HEK293T (cell line): ENCODE data around the gene LCP2.

ENCODE experiments used
- CTCF ChIA-PET: fragments of 350-600 bp; formaldehyde crosslinking; extraction: SDS; loops from one replicate; lab custom pipeline; 2021; ENCODE audit warnings: antibody characterized with exemption, inconsistent platforms; lab: Yijun Ruan, JAX
- POLR2A ChIA-PET: fragments of 350-600 bp; formaldehyde crosslinking; extraction: SDS; loops from one replicate; lab custom pipeline; 2020; ENCODE audit warnings: antibody characterized with exemption, inconsistent platforms; lab: Yijun Ruan, JAX
- DNase-seq: peaks from one replicate; pipeline ENCODE4 v3.0.0; 2012; ENCODE audit warnings: mixed read lengths; ENCODE audit errors: extremely low spot score
- ARNT ChIP-seq: fragments of 450-650 bp; IDR thresholded peaks from 2 replicates; pipeline ENCODE4 v1.6.1; 2017; ENCODE audit warnings: mild to moderate bottlenecking
- BHLHE40 ChIP-seq: fragments of 450-650 bp; IDR thresholded peaks from 2 replicates; pipeline ENCODE4 v1.6.1; 2016; ENCODE audit warnings: mild to moderate bottlenecking, moderate library complexity, borderline replicate concordance
- CTBP1 ChIP-seq: fragments of 450-650 bp; IDR thresholded peaks from 2 replicates; pipeline ENCODE4 v1.6.1; 2016; ENCODE audit warnings: borderline replicate concordance
- ELF4 ChIP-seq: fragments of 450-650 bp; IDR thresholded peaks from 2 replicates; pipeline ENCODE4 v1.6.1; 2017; ENCODE audit warnings: antibody characterized with exemption
- FOXA1 ChIP-seq: fragments of 450-650 bp; IDR thresholded peaks from 2 replicates; pipeline ENCODE4 v1.6.1; 2016; ENCODE audit warnings: mild to moderate bottlenecking
- FOXK2 ChIP-seq: fragments of 450-650 bp; IDR thresholded peaks from 2 replicates; pipeline ENCODE4 v1.6.1; 2016; ENCODE audit warnings: mild to moderate bottlenecking
- FOXM1 ChIP-seq: fragments of 450-650 bp; IDR thresholded peaks from 2 replicates; pipeline ENCODE4 v1.6.1; 2017; ENCODE audit warnings: mild to moderate bottlenecking, borderline replicate concordance
- HDGF ChIP-seq: fragments of 450-650 bp; IDR thresholded peaks from 2 replicates; pipeline ENCODE4 v1.6.1; 2017; ENCODE audit warnings: antibody characterized with exemption, borderline replicate concordance
- L3MBTL2 ChIP-seq: fragments of 450-650 bp; conservative IDR thresholded peaks from 2 replicates; pipeline ENCODE4 v1.6.1; 2016; ENCODE audit warnings: mild to moderate bottlenecking
- LEF1 ChIP-seq: fragments of 450-650 bp; IDR thresholded peaks from 2 replicates; pipeline ENCODE4 v1.6.1; 2017; ENCODE audit warnings: mild to moderate bottlenecking, borderline replicate concordance
- NFRKB ChIP-seq: fragments of 450-650 bp; IDR thresholded peaks from 2 replicates; pipeline ENCODE4 v1.6.1; 2016; ENCODE audit warnings: mild to moderate bottlenecking, moderate library complexity
- PKNOX1 ChIP-seq: fragments of 450-650 bp; IDR thresholded peaks from 2 replicates; pipeline ENCODE4 v1.6.1; 2016
- SP1 ChIP-seq: fragments of 450-650 bp; IDR thresholded peaks from 2 replicates; pipeline ENCODE4 v1.6.1; 2017
- SUZ12 ChIP-seq: fragments of 450-650 bp; IDR thresholded peaks from 2 replicates; pipeline ENCODE4 v1.6.1; 2016; ENCODE audit warnings: mild to moderate bottlenecking
- TARDBP ChIP-seq: fragments of 450-650 bp; IDR thresholded peaks from 2 replicates; pipeline ENCODE4 v1.6.1; 2016
- ZNF384 ChIP-seq: fragments of 450-650 bp; IDR thresholded peaks from 2 replicates; pipeline ENCODE4 v1.6.1; 2016

LCP2 gene

GRCh38 chr5:170257370-170257769 is 40.2 kb downstream of the LCP2 start:
- ChIA-PET POLR2A (no interaction called here), CTCF (no interaction called here)
- no peak for TF ChIP-seq SUZ12
- TF ChIP-seq ARNT, result no peak
- no peak for TF ChIP-seq FOXA1
- no peak for DNase-seq

GRCh38 chr5:170256571-170256970 is 41.0 kb downstream of the LCP2 start:
- ChIA-PET POLR2A (no interaction called here), CTCF (interaction anchor here (0.7 kb wide), 1 partner anchor 10 kb away, joined by 6 read pairs; no protein-coding TSS in a partner anchor)
- no peak for DNase-seq
- TF ChIP-seq FOXA1, result no peak

- POLR2A ChIA-PET, result no interaction called here
- DNase-seq, result no peak
- CTCF ChIA-PET, result interaction anchor here (0.6 kb wide), 1 partner anchor 65 kb away, joined by 3 read pairs; no protein-coding TSS in a partner anchor
These were observed 43.5 kb downstream of the LCP2 start for GRCh38 chr5:170254056-170254455.

GRCh38 chr5:170252720-170253350 is 44.7 kb downstream of the LCP2 start:
- DNase-seq, result no peak
- TF ChIP-seq LEF1 (no peak), L3MBTL2 (no peak), CTBP1 (no peak), FOXA1 (no peak), FOXK2 (no peak), SUZ12 (no peak), ARNT (no peak), SP1 (no peak), HDGF (no peak), ELF4 (no peak), NFRKB (no peak), FOXM1 (no peak), BHLHE40 (no peak), TARDBP (no peak), PKNOX1 (no peak), ZNF384 (no peak)
- CTCF ChIA-PET, result no interaction called here
- POLR2A ChIA-PET, result no interaction called here

More at GRCh38 chr5:170254056-170254455, 43.5 kb downstream of the LCP2 start:
- TF ChIP-seq BHLHE40 (no peak), L3MBTL2 (no peak), LEF1 (no peak), ZNF384 (no peak)

GRCh38 chr5:170252109-170252508 is 45.5 kb downstream of the LCP2 start:
- ChIA-PET POLR2A (no interaction called here), CTCF (no interaction called here)
- TF ChIP-seq BHLHE40 (no peak), NFRKB (no peak), CTBP1 (no peak), FOXM1 (no peak), ZNF384 (no peak), L3MBTL2 (no peak), ARNT (no peak), SP1 (no peak), FOXK2 (no peak), ELF4 (no peak), HDGF (no peak), TARDBP (no peak), PKNOX1 (no peak), FOXA1 (no peak), LEF1 (no peak), SUZ12 (no peak)
- DNase-seq, result no peak

- ChIA-PET CTCF (no interaction called here), POLR2A (no interaction called here)
- no peak for DNase-seq
- no peak for TF ChIP-seq NFRKB
- TF ChIP-seq L3MBTL2, result no peak
- TF ChIP-seq LEF1, result no peak
- no peak for TF ChIP-seq FOXM1
- no peak for TF ChIP-seq SP1
- no peak for TF ChIP-seq TARDBP
- TF ChIP-seq ZNF384, result no peak
- TF ChIP-seq HDGF, result no peak
- TF ChIP-seq FOXA1, result no peak
- TF ChIP-seq ARNT, result no peak
These were observed 46.1 kb downstream of the LCP2 start for GRCh38 chr5:170251462-170251861.

- ChIA-PET CTCF (no interaction called here), POLR2A (no interaction called here)
- TF ChIP-seq PKNOX1 (peak; percentile 68), CTBP1 (no peak)
- no peak for DNase-seq
These were observed 46.7 kb downstream of the LCP2 start for GRCh38 chr5:170250810-170251317.
